Cardiac atrium fibroblast (primary cell): ENCODE measurements around the gene R3HCC1L. TPM values are rescaled to one million over a fixed set of nuclear protein-coding genes. Genes with fewer than 3 reads are reported as not detected.

Experiments used
- total RNA-seq: library from RNA; depleted of rRNA; stranded (reverse); fragments of >200 nt; gene quantifications from 2 replicates; pipeline ENCODE4 v1.2.3, GENCODE V29; 2015

Gene R3HCC1L
- 6.1 and 11.5 TPM in 2 replicates for total RNA-seq

DNA sequence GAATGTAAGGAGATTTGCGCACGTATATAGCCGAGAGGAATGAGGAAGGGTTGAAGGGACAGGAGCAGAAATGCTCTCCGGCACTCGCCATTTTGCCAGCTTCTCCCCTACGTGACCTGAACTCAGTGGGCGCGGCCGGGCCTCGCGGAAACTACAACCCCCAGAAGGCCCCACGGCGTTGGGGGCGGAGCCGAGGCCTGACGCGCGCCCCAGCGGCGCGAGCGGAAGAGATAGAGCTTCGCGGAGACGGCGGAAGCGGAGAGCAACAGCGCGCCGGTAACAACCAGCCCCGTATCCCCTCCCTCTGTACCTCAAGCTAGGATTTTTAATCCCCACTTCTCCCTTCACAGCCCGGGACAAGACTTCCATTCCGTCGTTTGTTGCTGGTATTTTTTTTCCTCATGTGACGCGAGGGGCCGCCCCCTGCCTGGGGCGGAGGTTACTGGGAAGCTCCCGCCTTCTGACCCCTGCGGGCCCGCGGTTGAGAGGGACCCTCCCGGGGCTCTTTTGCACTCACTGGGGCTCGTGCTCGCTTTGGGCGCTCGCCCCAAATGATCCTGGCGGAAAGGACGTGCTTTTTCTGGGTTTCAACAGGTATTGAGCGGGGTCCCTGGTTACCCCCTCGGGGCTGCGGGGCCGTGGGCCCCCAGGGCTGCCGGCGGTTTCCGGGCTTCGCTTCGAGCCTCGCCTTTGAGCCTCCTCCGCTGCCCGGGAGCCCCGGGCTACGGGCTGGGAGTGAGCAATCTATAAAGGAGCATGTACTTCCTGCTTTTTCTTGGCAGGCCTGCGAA is at the start of gene R3HCC1L:
Gene R3HCC1L (plus strand): TSS at position 227 of the 791 bp plus-strand sequence. CDS start 73,458 bp downstream, outside the sequence.

DNA sequence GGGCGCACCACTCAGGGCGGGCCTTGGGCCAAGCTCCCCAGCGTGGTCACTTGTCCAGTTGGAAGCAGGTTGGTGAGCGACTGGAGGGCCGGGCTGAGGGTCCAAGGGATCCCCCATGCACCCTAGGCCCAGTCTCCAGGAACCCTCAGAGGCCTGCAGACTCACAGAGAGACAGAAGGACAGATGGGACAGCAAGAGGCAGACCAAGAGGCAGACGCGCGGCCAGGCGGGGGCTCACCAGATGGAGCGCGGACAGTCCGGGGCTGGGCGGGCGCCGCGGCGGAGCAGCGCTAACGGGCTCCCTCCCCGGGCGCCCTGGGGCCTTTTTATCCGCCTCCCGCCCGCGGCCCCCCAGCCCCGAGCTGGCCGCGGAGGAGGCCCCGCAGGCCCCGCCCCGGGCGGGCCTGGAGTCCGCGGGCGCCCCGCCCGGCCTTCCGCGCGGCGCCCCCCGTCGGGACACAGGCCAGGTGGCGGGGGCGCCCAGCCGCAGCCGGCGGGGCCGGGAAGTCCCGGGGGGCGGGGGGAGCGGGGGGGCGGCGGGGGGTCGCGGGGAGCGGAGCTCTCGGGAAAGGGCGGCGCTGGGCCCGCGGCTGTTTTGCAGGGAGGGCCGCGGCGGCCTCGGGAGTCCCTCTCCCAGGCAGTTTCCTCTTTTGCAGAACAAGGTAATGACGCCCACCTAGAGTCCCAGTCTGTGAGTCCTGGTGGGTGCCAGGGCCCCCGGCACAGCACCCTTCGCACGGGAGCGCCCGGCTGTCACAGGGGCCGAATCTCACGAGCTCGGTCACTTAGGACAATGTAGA is 133.6 kb downstream of the R3HCC1L start, which contains the start of gene LOXL4:
Gene LOXL4 (minus strand): TSS at position 301 of the 800 bp plus-strand sequence. CDS start 5,175 bp downstream, outside the sequence.

Other genes starting within 250 kb of the R3HCC1L start
- gene CRTAC1, start 104.0 kb upstream of the R3HCC1L start, total RNA-seq = not detected in 2 replicates
- gene LOXL4, start 133.5 kb downstream of the R3HCC1L start, total RNA-seq = 4.9 and 9.1 TPM in 2 replicates